Gastroesophageal sphincter (tissue), 4 donors: ENCODE measurements around the gene RNPC3. TPM values are rescaled to one million over a fixed set of nuclear protein-coding genes. Genes with fewer than 3 reads are reported as not detected.
A peak's percentile ranks its signal among the peaks of the same experiment; 100 is the strongest.

Experiments used
- ATAC-seq: fragments of 150-250 bp; one replicate; pipeline ENCODE4 v1.9.1; 2016; ENCODE audit warnings: mild to moderate bottlenecking, moderate library complexity
- H3K27ac ChIP-seq, 4 donors: fragments of 200-600 bp; sonication (generic) in 3 of 4; 1 replicate in 3 of 4; 2 replicates in 1 of 4; pipeline ENCODE4 v1.5.1; 2016 to 2019
- H3K27me3 ChIP-seq: fragments of 200-600 bp; sonication (generic); one replicate; pipeline ENCODE4 v1.5.1; 2019
- H3K36me3 ChIP-seq, 2 donors: fragments of 200-600 bp; sonication (generic); one replicate each; pipeline ENCODE4 v1.5.1; 2019; ENCODE audit warnings: control low read depth in 1 of 2
- H3K4me1 ChIP-seq, 3 donors: fragments of 200-600 bp; sonication (generic); 1 replicate in 2 of 3; 2 replicates in 1 of 3; pipeline ENCODE4 v1.5.1; 2016 to 2019; ENCODE audit warnings: control low read depth in 2 of 3
- H3K4me3 ChIP-seq, 2 donors: fragments of 200-600 bp; sonication (generic); one replicate each; pipeline ENCODE4 v1.5.1; 2019; ENCODE audit warnings: mild to moderate bottlenecking in 1 of 2, moderate library complexity in 1 of 2
- H3K9me3 ChIP-seq, 3 donors: fragments of 200-600 bp; sonication (generic); one replicate each; pipeline ENCODE4 v1.5.1; 2017 to 2019; ENCODE audit warnings: control low read depth in 2 of 3
- EP300 ChIP-seq: sonication (generic); formaldehyde crosslinking; IDR thresholded peaks from one replicate; pipeline ENCODE4 v1.6.1; 2017; ENCODE audit warnings: antibody characterized with exemption, mild to moderate bottlenecking
- POLR2A ChIP-seq, 2 donors: fragments of 450-650 bp; IDR thresholded peaks; one replicate each; pipeline ENCODE4 v1.6.1; 2017; ENCODE audit warnings: antibody characterized with exemption in 2 of 2, mild to moderate bottlenecking in 2 of 2, moderate library complexity in 1 of 2
- POLR2AphosphoS5 ChIP-seq: sonication (generic); formaldehyde crosslinking; IDR thresholded peaks from one replicate; pipeline ENCODE4 v1.6.1; 2017; ENCODE audit warnings: antibody characterized with exemption
- WGBS, 2 donors: methylation state at CpG; one replicate each; pipeline ENCODE4 v1.1.5; 2018; ENCODE audit warnings: low coverage in 1 of 2; 5-methylcytosine and 5-hydroxymethylcytosine counted together
- total RNA-seq, 4 donors: library from RNA; depleted of rRNA; stranded (reverse); fragments of >200 nt; gene quantifications; one replicate each; pipeline ENCODE4 v1.1.0, GENCODE V29; 2016
- TF ChIP-seq, protein P1 (sequence below), 4 experiments: fragments of 200-600 bp in 2 of 4; fragments of 450-650 bp in 2 of 4; sonication (generic) in 1 of 4; IDR thresholded peaks; one replicate each; pipeline ENCODE4 v1.5.1; 2017 to 2019; ENCODE audit warnings: antibody characterized with exemption in 4 of 4, mild to moderate bottlenecking in 2 of 4, moderate library complexity in 2 of 4

The RNPC3 gene
- total RNA-seq, 4 donors from 2014 or later: 9.3 to 56.2 (median 19.3) TPM

DNA sequence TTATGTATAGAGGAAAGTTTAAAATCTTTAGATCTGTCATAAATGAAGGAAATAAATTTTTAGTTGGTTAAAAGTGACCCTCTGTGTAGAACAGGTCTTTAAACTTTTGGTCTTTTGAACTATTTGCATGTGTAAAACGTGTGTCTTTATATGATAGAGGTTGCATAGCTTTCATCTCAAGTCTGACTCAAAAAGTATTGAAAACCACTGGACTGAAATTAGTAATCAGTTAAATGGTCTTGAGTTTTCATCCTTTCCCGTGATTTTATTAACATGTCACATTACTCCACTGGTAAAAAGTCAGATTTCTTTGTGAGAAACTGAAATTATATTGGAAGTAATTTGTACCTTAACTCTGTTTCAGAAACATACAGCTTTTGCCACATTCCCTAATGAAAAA, 1.8 kb downstream of the RNPC3 start:
- WGBS, 2 donors: 47 to 67% methylated on average over 2 of the region's 2 CpGs
- no peak overlapping the region for H3K27ac ChIP-seq
- peak overlapping the region; percentile 89 to 100 for H3K4me3 ChIP-seq
- H3K4me1 ChIP-seq: peaks cover 5 to 62% (median 10%) of the 10 kb centered on the region in 3 donors
- no peaks in the 10 kb centered on the region for H3K9me3 ChIP-seq
- peaks cover 0 to 31% of the 10 kb centered on the region in 2 donors for H3K36me3 ChIP-seq
- H3K27me3 ChIP-seq: no peaks in the 10 kb centered on the region
- ATAC-seq: no peak
- TF ChIP-seq EP300: no peak
- TF ChIP-seq, protein P1, sequence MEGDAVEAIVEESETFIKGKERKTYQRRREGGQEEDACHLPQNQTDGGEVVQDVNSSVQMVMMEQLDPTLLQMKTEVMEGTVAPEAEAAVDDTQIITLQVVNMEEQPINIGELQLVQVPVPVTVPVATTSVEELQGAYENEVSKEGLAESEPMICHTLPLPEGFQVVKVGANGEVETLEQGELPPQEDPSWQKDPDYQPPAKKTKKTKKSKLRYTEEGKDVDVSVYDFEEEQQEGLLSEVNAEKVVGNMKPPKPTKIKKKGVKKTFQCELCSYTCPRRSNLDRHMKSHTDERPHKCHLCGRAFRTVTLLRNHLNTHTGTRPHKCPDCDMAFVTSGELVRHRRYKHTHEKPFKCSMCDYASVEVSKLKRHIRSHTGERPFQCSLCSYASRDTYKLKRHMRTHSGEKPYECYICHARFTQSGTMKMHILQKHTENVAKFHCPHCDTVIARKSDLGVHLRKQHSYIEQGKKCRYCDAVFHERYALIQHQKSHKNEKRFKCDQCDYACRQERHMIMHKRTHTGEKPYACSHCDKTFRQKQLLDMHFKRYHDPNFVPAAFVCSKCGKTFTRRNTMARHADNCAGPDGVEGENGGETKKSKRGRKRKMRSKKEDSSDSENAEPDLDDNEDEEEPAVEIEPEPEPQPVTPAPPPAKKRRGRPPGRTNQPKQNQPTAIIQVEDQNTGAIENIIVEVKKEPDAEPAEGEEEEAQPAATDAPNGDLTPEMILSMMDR (IDR thresholded peaks at IDR 0.05): no peak
- TF ChIP-seq POLR2A (IDR thresholded peaks at IDR 0.05): no peak

DNA sequence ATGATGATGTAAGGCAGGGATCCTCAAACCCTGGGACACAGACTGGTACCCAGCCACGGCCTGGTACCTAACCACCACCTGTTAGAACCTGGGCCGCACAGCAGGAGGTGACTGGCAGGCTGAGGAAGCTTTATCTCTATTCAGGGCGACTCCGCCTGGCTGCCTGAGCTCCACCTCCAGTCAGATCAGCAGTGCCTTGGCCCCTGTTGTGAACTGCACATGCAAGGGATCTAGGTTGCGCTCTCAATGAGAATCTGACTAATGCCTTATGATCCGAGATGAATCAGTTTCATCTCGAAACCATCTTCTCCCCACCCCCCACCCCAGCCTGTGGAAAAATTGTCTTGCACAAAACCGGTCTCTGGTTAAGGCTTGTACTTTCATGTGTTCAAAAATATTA, 4.2 kb downstream of the RNPC3 start:
- no peak overlapping the region for H3K27ac ChIP-seq

DNA sequence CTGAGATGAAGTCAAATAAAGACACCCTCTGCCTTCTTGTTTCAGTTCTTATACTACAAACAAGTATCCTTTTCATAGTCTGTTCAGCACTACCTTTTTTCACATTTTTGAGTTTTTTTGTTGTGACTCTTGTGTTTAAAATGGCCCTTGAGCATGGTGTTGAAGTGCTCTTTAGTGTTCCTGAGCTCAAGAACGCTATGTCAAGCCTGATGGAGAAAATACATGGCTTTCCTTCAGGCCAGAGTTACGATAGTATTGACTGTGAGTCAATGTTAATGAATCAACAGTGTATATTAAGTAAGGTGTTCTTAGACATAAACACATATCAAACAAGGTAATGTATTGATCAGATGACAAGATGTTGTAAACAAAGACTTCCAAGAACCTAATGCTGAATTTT, 12.7 kb downstream of the RNPC3 start:
- ATAC-seq: no peak
- H3K36me3 ChIP-seq: peaks cover 11 to 91% of the 10 kb centered on the region in 2 donors

More for the DNA sequence above, 4.2 kb downstream of the RNPC3 start:
- H3K36me3 ChIP-seq: peaks cover 0 to 38% of the 10 kb centered on the region in 2 donors
- 73 to 100% methylated on average over 2 to 5 of the region's 8 CpGs for WGBS, 2 donors
- no peaks in the 10 kb centered on the region for H3K9me3 ChIP-seq
- H3K4me1 ChIP-seq: peaks cover 5 to 60% (median 10%) of the 10 kb centered on the region in 3 donors
- no peak for ATAC-seq
- H3K27me3 ChIP-seq: no peaks in the 10 kb centered on the region
- H3K4me3 ChIP-seq: no peak overlapping the region
- TF ChIP-seq POLR2A (IDR thresholded peaks at IDR 0.05) (no peak), POLR2AphosphoS5 (no peak), EP300 (no peak)
- TF ChIP-seq, protein P1 (IDR thresholded peaks at IDR 0.05): no peak

DNA sequence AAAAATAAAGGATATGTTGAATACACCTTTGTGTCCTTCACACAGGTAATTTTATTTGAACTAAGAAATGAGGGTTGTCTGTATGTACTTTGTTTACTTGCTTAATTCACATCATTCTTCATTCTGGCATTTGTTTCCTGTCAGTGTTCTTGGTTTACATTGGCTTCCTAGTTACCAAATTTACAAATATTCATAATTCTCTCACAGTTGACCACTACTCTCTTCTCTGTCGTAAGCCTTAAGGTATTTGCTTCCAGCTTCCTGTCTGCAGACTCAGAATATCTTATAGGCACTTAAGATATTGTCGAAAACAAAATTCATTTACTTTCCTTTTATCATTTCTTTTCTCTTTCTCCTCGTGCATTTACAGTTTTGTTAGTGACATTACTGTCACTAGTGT, 15.9 kb downstream of the RNPC3 start:
- ATAC-seq: no peak
- no peak for TF ChIP-seq POLR2AphosphoS5
- no peak for TF ChIP-seq EP300
- TF ChIP-seq, protein P1 (IDR thresholded peaks at IDR 0.05): no peak
- TF ChIP-seq POLR2A (IDR thresholded peaks at IDR 0.05): no peak
- WGBS, 2 donors: 46 to 47% methylated on average over 2 to 3 of the region's 3 CpGs

More for the DNA sequence above, 12.7 kb downstream of the RNPC3 start:
- 94 to 100% methylated on average over 2 of the region's 2 CpGs for WGBS, 2 donors
- Histone ChIP-seq H3K4me3 (no peak overlapping the region), H3K9me3 (no peaks in the 10 kb centered on the region), H3K4me1 (no peaks in the 10 kb centered on the region), H3K27ac (no peak overlapping the region), H3K27me3 (no peaks in the 10 kb centered on the region)
- TF ChIP-seq POLR2A (IDR thresholded peaks at IDR 0.05): no peak
- TF ChIP-seq, protein P1 (IDR thresholded peaks at IDR 0.05): no peak
- no peak for TF ChIP-seq EP300

DNA sequence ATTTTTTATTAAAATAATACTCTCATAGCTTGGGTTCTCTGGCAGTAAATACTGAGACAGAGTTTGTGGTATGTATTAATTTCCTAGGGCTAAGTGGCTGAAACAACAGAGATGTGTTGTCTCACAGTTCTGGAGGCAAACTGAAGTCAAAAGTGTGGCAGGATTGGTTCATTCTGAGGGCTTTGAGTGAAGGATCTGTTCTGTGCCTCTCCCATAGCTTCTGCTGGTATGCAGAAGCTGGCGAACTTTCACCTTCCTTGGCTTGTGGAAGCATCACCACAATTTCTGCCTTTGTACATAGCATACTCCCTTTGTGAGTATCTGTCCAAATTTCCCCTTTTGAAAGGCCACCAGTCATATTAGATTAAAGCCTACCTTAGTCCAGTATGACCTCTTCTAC, 21.0 kb downstream of the RNPC3 start:
- H3K27me3 ChIP-seq: no peaks in the 10 kb centered on the region
- no peak for ATAC-seq
- WGBS, 2 donors: 100% methylated on average over 1 of the region's 1 CpG
- H3K4me3 ChIP-seq: no peak overlapping the region
- peaks cover 10 to 94% of the 10 kb centered on the region in 2 donors for H3K36me3 ChIP-seq
- H3K27ac ChIP-seq: no peak overlapping the region
- H3K9me3 ChIP-seq: no peaks in the 10 kb centered on the region
- TF ChIP-seq POLR2A (IDR thresholded peaks at IDR 0.05) (no peak), EP300 (no peak)
- H3K4me1 ChIP-seq: no peaks in the 10 kb centered on the region

More for the DNA sequence above, 15.9 kb downstream of the RNPC3 start:
- H3K9me3 ChIP-seq: no peaks in the 10 kb centered on the region
- H3K27ac ChIP-seq: no peak overlapping the region
- H3K36me3 ChIP-seq: peaks cover 11 to 94% of the 10 kb centered on the region in 2 donors
- no peaks in the 10 kb centered on the region for H3K27me3 ChIP-seq
- H3K4me3 ChIP-seq: no peak overlapping the region
- H3K4me1 ChIP-seq: no peaks in the 10 kb centered on the region
